NCI-H2081 treated with DMSO at 0.1 percent for 48 hours (cell line): Measurements from ENCODE around the gene GSTM4.
"Not testable (repeated sequence)": the region's sequence is repeated elsewhere in the genome, so short reads cannot be mapped to it uniquely, and the experiment has no call there.

Source experiments
- DNase-seq: peaks from one replicate; lab custom pipeline; 2025; lab: John Stamatoyannopoulos, UW

Gene GSTM4

GRCh38 chr1:109639063-109639840 lies 16.6 kb upstream of the GSTM4 start:
- no peak for DNase-seq

- DNase-seq, result no peak
Measured at GRCh38 chr1:109639841-109640184, 16.1 kb upstream of the GSTM4 start.

GRCh38 chr1:109640285-109640865 lies 15.5 kb upstream of the GSTM4 start:
- no peak for DNase-seq

DNA sequence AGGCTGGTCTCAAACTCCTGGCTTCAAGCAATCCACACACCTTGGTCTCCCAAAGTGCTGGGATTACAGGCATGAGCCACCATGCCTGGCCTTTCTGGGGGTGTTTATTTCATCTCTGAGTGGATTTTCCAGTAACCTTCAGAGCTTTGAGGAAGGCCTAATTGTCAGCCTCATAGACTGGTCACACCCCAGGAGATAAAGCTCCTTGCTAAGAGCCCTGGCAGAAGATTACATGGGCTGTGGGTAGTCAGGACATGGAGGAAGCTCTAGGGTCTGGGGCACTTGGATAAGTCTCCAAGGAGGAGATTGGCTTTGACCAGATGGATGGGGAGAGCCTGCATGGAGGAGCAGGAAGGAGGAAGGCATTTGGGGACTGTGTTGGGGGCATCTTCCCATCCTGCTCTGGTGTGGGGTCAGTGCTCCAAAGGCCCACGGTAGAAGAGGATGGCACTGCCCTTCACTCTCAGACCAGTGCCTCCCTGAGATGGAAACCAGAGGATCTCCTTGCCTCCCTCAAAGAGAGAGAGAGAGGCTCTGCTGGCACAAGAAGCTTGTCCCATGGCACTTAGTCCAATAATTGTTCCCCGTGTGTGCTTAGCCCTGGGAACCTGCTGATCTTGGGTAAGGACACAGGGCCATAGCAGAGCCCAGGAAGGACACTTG lies 14.7 kb upstream of the GSTM4 start:
- no peak for DNase-seq

DNA sequence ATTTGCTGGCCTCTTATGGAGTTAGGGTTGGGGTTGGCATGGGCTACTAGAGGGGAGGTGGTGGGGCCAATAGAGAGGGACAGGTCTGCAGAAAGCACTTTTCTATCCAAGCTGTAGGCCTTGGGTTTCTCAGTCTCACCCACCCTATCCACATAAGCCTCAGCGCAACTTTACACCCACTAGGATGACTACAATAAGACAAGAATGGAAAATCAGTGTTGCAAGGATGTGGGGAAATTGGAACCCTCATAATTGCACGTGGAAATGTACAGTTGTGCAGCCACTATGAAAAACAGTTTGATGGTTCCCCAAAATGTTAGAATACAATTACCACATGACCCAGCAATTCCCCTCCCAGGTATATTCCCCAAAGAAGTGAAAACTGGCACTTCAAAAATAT lies 14.0 kb upstream of the GSTM4 start:
- no peak for DNase-seq

DNA sequence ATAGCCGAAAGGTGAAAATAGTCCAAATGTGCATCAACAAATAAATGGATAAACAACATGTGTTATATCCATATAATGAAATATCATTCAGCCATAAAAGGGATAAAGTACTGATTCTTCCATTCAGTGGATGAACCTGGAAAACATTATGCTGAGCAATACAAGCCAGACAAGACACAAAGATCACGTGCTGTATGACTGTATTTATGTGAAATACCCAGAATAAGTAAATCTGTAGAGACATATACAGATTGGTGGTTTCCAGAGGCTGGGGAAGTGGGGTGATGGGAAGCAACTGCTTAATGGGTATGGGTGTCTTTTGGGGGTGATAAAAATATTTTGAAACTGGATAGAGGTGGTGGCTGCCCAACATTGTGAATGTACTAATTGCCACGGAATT lies 13.3 kb upstream of the GSTM4 start:
- DNase-seq, result no peak

GRCh38 chr1:109643385-109644230 lies 12.3 kb upstream of the GSTM4 start:
- DNase-seq, result no peak

- DNase-seq, result no peak
Measured at GRCh38 chr1:109644670-109645069, 11.2 kb upstream of the GSTM4 start.

DNA sequence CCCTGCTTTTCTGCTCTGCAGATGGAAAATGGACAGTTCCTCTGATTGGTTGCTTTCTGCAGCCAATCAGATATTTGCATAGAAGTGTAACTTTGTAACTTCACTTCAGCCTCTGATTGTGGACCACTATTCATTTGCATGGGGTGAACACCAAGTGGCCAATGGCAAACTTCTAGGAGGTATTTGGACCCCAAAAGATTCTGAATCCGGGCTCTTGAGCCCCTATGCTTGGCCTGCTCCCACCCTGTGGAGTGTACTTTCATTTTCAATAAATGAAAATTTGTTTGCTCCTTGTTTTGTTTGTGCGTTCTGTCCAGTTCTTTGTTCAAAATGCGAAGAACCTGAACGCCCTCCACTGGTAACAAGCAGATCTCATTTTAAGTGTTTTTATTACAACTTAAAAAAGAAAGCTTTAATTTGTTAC lies 6.4 kb upstream of the GSTM4 start:
- DNase-seq, result no peak

- DNase-seq, result no peak
Measured at GRCh38 chr1:109650609-109651008, 5.3 kb upstream of the GSTM4 start.

- DNase-seq, result no peak
Measured at GRCh38 chr1:109652402-109652801, 3.5 kb upstream of the GSTM4 start.

- DNase-seq, result no peak
Measured at GRCh38 chr1:109653306-109653705, 2.6 kb upstream of the GSTM4 start.

DNA sequence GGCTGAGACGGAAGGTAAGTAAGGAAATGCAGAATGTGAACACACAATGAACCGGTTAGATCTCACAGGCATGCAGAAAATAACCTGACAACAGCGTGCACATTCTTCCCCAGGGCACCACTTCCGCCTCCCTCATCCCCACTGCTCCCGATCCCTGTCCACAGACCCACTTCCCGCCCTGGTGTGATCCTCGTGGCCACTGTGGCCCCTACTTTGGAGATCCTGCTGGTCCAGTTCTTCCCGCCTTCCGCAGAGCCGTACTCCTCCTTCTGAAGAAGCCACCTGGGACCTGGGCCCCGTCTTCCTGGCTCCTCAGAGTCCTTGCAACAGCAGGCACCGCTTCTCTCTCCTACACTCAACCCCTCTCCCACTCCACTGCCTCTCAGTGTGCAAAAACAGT lies 1.4 kb upstream of the GSTM4 start:
- no peak for DNase-seq

DNA sequence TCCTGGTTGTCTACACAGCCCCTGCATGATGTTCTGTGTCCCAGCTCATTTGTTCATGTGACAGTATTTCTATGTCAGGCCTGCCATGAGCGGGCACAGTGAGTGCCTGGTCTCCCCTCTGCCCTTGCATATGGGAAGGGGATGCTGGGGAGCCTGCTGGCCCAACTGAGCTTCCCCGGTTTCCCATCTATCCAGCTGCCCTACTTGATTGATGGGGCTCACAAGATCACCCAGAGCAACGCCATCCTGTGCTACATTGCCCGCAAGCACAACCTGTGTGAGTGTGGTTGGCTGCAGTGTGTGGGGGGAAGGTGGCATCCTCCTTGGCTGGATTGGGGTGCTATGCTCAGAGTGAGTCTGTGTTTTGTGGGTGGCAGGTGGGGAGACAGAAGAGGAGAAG lies 1.5 kb downstream of the GSTM4 start:
- DNase-seq, result no peak

DNA sequence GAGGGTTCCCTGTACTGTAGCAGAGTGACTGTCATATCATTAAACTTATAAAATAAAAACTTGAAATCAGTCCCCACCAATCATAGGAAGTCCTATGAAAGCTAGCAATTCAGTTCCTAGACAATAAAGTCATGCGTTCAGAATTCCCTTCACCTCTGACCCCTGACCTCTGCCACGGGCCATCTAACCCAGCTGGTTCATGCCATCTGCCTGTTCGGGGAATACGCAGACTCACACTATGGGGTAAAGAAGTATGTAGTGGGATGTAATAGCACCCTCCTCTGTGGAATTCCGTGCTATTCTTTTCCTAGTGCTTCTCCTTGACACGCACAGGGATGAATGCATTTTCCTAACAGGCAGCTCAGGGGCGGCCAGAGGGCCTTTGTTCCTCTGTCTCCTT lies 2.1 kb downstream of the GSTM4 start:
- DNase-seq, result no peak

GRCh38 chr1:109658533-109659042 lies 2.7 kb downstream of the GSTM4 start:
- DNase-seq, result no peak

GRCh38 chr1:109659145-109659544 lies 3.2 kb downstream of the GSTM4 start:
- no peak for DNase-seq

- DNase-seq, result no peak
Measured at GRCh38 chr1:109659997-109660690, 4.2 kb downstream of the GSTM4 start.

- DNase-seq, result not testable (repeated sequence)
Measured at GRCh38 chr1:109660691-109661026, 4.8 kb downstream of the GSTM4 start.

- no peak for DNase-seq
Measured at GRCh38 chr1:109661391-109661790, 5.5 kb downstream of the GSTM4 start.

DNA sequence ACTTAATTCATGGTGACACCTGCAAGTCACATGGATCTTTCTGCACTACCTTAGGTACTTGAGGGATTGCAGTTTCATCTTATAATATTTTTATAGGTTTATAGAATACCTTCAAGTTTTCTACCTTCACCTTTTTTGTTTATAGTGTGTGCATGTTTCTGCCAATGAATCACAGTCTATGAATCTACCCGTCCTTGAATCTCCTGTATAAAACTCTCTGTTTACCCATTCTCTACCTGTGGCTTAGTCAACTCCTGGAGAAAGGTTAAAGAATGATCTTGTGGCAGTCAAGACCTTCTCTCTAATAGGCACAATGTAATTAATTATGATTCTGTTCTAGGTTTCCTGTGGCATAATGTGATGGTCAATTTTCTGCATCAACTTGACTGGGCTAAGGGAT lies 8.8 kb downstream of the GSTM4 start:
- no peak for DNase-seq
